Bronchial epithelial cell (primary cell): ENCODE results near the gene RPL12. TPM values are rescaled to one million over a fixed set of nuclear protein-coding genes. Genes with fewer than 3 reads are reported as not detected.

Experiments
- DNase-seq: peaks from one replicate; pipeline ENCODE4 v3.0.0-alpha.2; 2010; ENCODE audit warnings: low read depth
- FAIRE-seq: peaks from 2 replicates; lab custom pipeline; 2011; peaks lifted over from hg19 to GRCh38; lab: Jason Lieb, UNC
- H3K27me3 ChIP-seq: 2 replicates; pipeline ENCODE4 v1.5.1; 2011; ENCODE audit warnings: low read length; ENCODE audit not compliant: control insufficient read depth, insufficient read depth
- H3K36me3 ChIP-seq: 2 replicates; pipeline ENCODE4 v1.5.1; 2011; ENCODE audit warnings: low read length; ENCODE audit not compliant: control insufficient read depth, insufficient read depth
- H3K4me3 ChIP-seq: 2 replicates; pipeline ENCODE4 v1.5.1; 2011; ENCODE audit warnings: mild to moderate bottlenecking, low read depth, low read length, control low read depth
- total RNA-seq: library from RNA; depleted of rRNA; stranded (reverse); fragments of >200 nt; gene quantifications from 2 replicates; pipeline ENCODE4 v1.2.1, GENCODE V29; 2014
- TF ChIP-seq, protein P1 (sequence below): IDR thresholded peaks from 2 replicates; pipeline ENCODE4 v1.5.1; 2011; ENCODE audit warnings: mild to moderate bottlenecking, moderate library complexity, low read length, control low read depth, inconsistent platforms; ENCODE audit not compliant: insufficient read depth, severe bottlenecking

The RPL12 gene
- total RNA-seq, 1 donor from 2014 or later, result 3,707 TPM

DNA sequence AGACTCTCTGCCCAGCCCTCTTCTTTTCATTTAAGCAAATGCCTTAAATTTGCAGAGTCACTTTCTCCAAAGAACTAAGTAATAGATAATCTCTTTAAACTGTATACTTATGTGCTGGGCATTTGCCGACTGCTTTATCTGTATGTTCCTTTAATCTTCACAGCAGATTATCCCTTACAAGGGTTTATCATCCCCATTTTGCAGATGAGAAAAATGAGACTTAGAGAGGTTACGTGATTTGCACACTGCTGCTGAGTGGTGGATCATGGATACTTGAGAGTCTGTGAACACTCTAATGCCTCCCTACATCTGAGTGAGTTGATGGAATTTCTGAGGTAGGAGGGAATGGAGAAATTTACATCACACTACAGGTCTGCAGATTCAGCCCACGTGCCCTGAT is 22.9 kb downstream of the RPL12 start:
- Histone ChIP-seq H3K4me3 (no peak overlapping the region), H3K27me3 (no peaks in the 10 kb centered on the region), H3K36me3 (peaks cover 10% of the 10 kb centered on the region)
- FAIRE-seq (no peak), DNase-seq (no peak)
- TF ChIP-seq, protein P1, sequence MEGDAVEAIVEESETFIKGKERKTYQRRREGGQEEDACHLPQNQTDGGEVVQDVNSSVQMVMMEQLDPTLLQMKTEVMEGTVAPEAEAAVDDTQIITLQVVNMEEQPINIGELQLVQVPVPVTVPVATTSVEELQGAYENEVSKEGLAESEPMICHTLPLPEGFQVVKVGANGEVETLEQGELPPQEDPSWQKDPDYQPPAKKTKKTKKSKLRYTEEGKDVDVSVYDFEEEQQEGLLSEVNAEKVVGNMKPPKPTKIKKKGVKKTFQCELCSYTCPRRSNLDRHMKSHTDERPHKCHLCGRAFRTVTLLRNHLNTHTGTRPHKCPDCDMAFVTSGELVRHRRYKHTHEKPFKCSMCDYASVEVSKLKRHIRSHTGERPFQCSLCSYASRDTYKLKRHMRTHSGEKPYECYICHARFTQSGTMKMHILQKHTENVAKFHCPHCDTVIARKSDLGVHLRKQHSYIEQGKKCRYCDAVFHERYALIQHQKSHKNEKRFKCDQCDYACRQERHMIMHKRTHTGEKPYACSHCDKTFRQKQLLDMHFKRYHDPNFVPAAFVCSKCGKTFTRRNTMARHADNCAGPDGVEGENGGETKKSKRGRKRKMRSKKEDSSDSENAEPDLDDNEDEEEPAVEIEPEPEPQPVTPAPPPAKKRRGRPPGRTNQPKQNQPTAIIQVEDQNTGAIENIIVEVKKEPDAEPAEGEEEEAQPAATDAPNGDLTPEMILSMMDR, result no peak

GRCh38 chr9:127426756-127427155 is 24.4 kb downstream of the RPL12 start:
- no peak overlapping the region for H3K4me3 ChIP-seq
- FAIRE-seq, result no peak
- H3K27me3 ChIP-seq, result no peaks in the 10 kb centered on the region
- TF ChIP-seq, protein P1, result no peak
- DNase-seq, result peak; percentile 54
- H3K36me3 ChIP-seq, result peaks cover 6% of the 10 kb centered on the region

GRCh38 chr9:127424676-127424999 is 26.6 kb downstream of the RPL12 start:
- DNase-seq, result no peak

GRCh38 chr9:127423934-127424675 is 27.1 kb downstream of the RPL12 start, which contains the start of gene ZNF79:
Gene ZNF79, plus strand, starts transcription at chr9:127424382. Its CDS starts 406 bp downstream, at chr9:127424788.
- Histone ChIP-seq H3K27me3 (no peaks in the 10 kb centered on the region), H3K4me3 (peak within 1 kb of the TSS; percentile 58), H3K36me3 (peaks cover 3% of the 10 kb centered on the region)
- peak; percentile 84 for DNase-seq
- no peak for FAIRE-seq
- TF ChIP-seq, protein P1, result no peak

More at GRCh38 chr9:127424676-127424999, 26.6 kb downstream of the RPL12 start:
- no peak for FAIRE-seq
- H3K4me3 ChIP-seq, result peak overlapping the region; percentile 58
- H3K36me3 ChIP-seq, result peaks cover 3% of the 10 kb centered on the region
- TF ChIP-seq, protein P1, result no peak
- H3K27me3 ChIP-seq, result no peaks in the 10 kb centered on the region

DNA sequence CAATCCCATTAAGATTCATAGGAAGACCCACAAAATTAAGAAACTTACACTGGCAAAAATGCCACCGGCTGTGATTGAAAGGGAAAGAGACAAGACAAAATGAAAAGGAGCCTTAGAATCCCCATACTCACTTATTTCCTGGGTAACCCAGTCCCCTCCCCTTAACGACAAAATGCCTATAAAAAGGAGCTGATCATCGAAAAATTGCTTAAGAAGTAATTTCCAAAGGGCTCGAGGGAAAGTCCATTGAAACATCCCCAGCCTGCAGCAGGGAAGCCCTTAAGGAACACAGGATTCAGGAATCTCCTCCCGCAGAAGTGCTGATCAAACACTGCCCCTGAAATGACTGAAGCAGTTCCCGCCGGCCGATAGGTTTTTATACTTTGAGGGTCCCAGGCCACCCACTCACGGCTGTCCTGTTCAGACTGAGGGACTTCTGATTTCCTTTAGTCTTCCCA is 27.7 kb downstream of the RPL12 start:
- FAIRE-seq (no peak), DNase-seq (no peak)
- Histone ChIP-seq H3K36me3 (peaks cover 1% of the 10 kb centered on the region), H3K27me3 (no peaks in the 10 kb centered on the region), H3K4me3 (peak overlapping the region; percentile 58)
- TF ChIP-seq, protein P1, result no peak
